Stromal cell of bone marrow (primary cell): Measurements from ENCODE around the gene TMEM126B.

Source experiments
- DNase-seq: peaks from one replicate; pipeline ENCODE4 v3.0.0-alpha.2; 2012; ENCODE audit warnings: low read depth

The TMEM126B gene

DNA sequence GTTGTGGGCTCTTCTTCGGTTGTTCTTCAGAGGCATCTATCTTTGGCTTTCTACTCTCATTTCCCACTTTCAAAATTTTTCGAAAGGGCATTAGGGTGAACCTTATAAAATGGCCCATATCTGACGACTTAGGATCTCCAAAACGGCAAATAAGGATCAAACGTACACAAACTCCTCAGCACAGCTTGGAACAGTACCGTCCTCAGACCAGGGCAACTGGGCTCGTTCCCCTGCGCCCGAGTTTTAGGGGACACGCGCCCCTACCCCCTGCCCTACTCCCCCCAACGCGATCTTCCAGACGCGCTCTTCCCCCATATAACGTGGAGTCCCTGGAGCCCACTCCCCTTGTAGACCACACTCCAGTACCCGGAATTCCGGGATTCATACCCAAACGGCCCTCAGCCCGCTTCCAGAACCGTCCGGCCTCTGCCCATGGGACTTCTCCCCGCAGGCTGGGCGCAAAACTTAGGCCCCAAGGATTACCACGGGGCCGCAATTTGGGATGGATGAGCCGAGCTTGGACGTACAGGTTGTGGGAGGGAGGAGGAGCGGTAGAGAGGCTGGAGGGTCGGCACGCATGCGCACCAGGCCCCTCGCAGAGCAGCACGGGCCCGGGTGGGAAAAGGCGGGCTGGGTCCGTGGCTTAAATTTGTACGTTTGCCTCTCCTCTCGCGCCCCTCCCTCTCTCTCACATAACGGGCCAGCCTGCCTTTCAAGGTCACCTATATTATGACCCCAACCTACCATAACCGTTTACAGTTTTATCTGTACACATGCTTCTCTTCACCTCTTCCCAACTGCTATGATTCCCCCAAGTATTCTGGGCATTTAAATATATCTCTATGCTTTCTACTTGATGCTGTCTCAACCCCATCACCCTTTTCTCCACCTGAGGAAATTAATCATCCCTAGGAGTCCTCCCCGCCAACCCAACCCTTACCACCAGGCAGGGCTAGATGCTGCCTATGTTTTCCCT lies 54.2 kb downstream of the TMEM126B start:
- DNase-seq: no peak

DNA sequence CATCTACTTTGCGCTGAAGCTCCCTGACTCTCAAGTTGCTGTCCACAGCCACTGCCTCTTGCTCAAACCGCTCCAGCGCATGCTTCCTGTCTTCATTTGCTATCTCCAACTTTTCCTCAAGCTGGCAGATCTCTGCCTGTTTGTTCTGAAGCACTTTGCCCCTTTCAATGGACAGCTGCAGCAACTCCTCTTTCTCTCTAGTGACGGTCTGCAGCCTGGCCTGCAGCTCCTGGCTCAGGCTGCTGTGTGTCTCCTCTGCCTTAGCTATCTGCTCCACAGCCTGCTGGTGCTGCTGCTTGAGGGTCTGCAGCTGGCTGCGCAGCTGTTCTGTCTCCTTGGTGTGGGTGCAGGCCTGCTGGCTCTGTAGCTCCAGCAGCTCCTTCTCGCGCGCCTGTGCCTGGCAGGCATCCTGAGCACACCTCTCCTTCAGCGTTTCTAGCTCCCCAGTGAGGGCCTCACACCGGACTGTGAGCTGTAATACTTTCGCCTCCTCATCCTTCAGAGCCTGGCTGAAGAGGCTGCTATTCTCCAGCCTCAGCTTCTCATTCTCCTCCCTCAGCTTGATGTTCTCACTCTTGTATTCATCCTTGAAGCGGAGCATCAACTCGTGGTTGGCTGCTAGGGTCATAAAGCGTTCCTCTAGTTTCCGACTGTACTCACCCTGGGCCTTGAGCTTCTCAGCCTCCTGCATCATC lies 56.9 kb downstream of the TMEM126B start:
- no peak for DNase-seq

DNA sequence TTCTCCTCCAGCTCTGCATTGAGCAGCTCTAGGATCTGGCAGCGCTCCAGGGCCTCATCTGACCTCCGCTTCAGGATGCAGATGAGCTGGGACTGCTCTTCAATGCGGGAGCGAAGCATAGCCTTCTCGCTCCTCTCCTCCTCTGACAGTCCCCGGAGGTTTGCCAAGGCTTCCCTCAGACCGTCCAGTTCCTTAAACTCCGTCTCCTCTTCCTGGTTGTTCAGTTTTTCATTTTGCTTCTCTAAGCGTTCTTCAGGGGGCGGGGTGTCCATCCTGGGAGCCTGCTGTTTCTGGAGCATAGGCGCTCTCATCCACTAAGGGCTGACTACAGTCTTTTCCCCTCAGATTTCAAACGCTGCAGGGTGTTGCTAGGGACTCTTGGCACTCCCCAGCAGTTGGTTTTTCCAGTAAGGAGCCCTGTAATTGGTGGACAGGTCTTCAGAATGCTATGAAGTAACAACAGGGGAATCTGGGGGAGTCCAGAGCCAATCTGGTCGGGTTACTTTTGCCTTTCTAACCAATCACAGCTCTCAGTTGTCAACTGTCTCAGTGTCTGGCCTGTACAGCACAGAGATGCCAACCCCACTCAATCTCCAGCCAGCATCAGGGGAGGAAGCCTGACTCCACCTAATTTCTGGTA lies 57.5 kb downstream of the TMEM126B start, which contains the start of gene CCDC89:
Gene CCDC89 (minus strand): TSS at position 376 of the 640 bp plus-strand sequence. CDS start 65 bp downstream, at position 311.
- DNase-seq: peak; percentile 99
